PC-3 (cell line): ENCODE measurements around the gene PTPN18. TPM values are rescaled to one million over a fixed set of nuclear protein-coding genes. Genes with fewer than 3 reads are reported as not detected.

Source experiments
- ATAC-seq: fragments of 200-7000 bp; cut with Tn5 transposase; 2 replicates; pipeline ENCODE4 v1.9.1; 2020; ENCODE audit warnings: mild to moderate bottlenecking, moderate library complexity
- BruUV-seq: library from RNA; stranded (reverse); fragments of 400-500 nt; replicated peaks from 2 replicates; lab custom pipeline; 2021; lab: Mats Ljungman, UMichigan
- CTCF ChIA-PET: fragments of 300-600 bp; sonication (Branson Sonifier 250); formaldehyde crosslinking; loops from one replicate; lab custom pipeline; 2022; ENCODE audit warnings: antibody characterized with exemption; lab: Charles Lee
- POLR2A ChIA-PET: fragments of 300-600 bp; sonication (Branson Sonifier 250); formaldehyde crosslinking; loops from one replicate; lab custom pipeline; 2022; ENCODE audit warnings: antibody characterized with exemption; ENCODE audit not compliant: unreplicated experiment; lab: Charles Lee
- DNase-seq: peaks from one replicate; pipeline ENCODE4 v3.0.0-alpha.2; 2015
- H2AFZ ChIP-seq: fragments of 300-600 bp; sonication (generic); 2 replicates; pipeline ENCODE4 v1.6.0; 2016; ENCODE audit warnings: antibody characterized with exemption, low read length
- H3F3A ChIP-seq: fragments of 300-600 bp; sonication (generic); one replicate; pipeline ENCODE4 v1.6.0; 2017; ENCODE audit warnings: antibody characterized with exemption, low read length, control low read depth, mild to moderate bottlenecking; ENCODE audit not compliant: unreplicated experiment
- H3K27ac ChIP-seq: fragments of 300-600 bp; sonication (generic); 2 replicates; pipeline ENCODE4 v1.5.1; 2016; ENCODE audit warnings: mild to moderate bottlenecking, low read length
- H3K27me3 ChIP-seq: fragments of 300-600 bp; sonication (generic); 2 replicates; pipeline ENCODE4 v1.6.1; 2016; ENCODE audit warnings: low read length, mixed read lengths
- H3K36me3 ChIP-seq: fragments of 300-600 bp; sonication (generic); 2 replicates; pipeline ENCODE4 v1.6.1; 2016; ENCODE audit warnings: low read depth, mixed run types, low read length, mixed read lengths
- H3K4me1 ChIP-seq: fragments of 300-600 bp; sonication (generic); 2 replicates; pipeline ENCODE4 v1.5.1; 2016; ENCODE audit warnings: low read length; ENCODE audit not compliant: insufficient read depth
- H3K4me2 ChIP-seq: fragments of 300-600 bp; sonication (generic); 2 replicates; pipeline ENCODE4 v1.6.0; 2016; ENCODE audit warnings: low read length
- H3K4me3 ChIP-seq: fragments of 300-600 bp; sonication (generic); 2 replicates; pipeline ENCODE4 v1.5.1; 2016; ENCODE audit warnings: mild to moderate bottlenecking, low read length, mixed read lengths
- H3K79me2 ChIP-seq: fragments of 300-600 bp; sonication (generic); 2 replicates; pipeline ENCODE4 v1.6.1; 2017; ENCODE audit warnings: low read length, mixed read lengths
- H3K9ac ChIP-seq: fragments of 300-600 bp; sonication (generic); 2 replicates; pipeline ENCODE4 v1.6.0; 2016; ENCODE audit warnings: mild to moderate bottlenecking, low read length
- H3K9me2 ChIP-seq: fragments of 300-600 bp; sonication (generic); replicated peaks from 2 replicates; pipeline ENCODE4 v1.6.1; 2016; ENCODE audit warnings: mixed run types, low read length, mixed read lengths
- H3K9me3 ChIP-seq: fragments of 300-600 bp; sonication (generic); 2 replicates; pipeline ENCODE4 v1.6.1; 2016; ENCODE audit warnings: low read length, mixed read lengths
- H4K20me1 ChIP-seq: fragments of 300-600 bp; sonication (generic); 2 replicates; pipeline ENCODE4 v1.6.1; 2016; ENCODE audit warnings: low read length, mixed read lengths
- CTCF ChIP-seq: fragments of 300-600 bp; sonication (generic); conservative IDR thresholded peaks from 2 replicates; pipeline ENCODE4 v1.5.1; 2017; ENCODE audit warnings: antibody characterized with exemption, low read depth, mild to moderate bottlenecking, low read length
- EZH2 ChIP-seq: fragments of 300-600 bp; sonication (generic); IDR thresholded peaks from one replicate; pipeline ENCODE4 v1.6.1; 2017; ENCODE audit warnings: antibody characterized with exemption, mild to moderate bottlenecking, low read length; ENCODE audit not compliant: unreplicated experiment
- EZH2phosphoT487 ChIP-seq: fragments of 300-600 bp; sonication (generic); IDR thresholded peaks from 2 replicates; pipeline ENCODE4 v1.6.1; 2018; ENCODE audit warnings: mild to moderate bottlenecking, antibody characterized with exemption, low read length, borderline replicate concordance
- intact Hi-C: fragments of 100-400 bp; cut with micrococcal nuclease; formaldehyde crosslinking; loops from 2 replicates; pipeline ENCODE4 v1.9.0; 2023
- total RNA-seq: library from RNA; depleted of rRNA; stranded (reverse); fragments of >200 nt; gene quantifications from 2 replicates; pipeline ENCODE4 v1.2.3, GENCODE V29; 2014

PTPN18 gene
- total RNA-seq, 1 experiment from 2014 or later = 27.1 TPM

- Histone ChIP-seq H3K27ac (no peak overlapping the region), H3F3A (no peaks in the 10 kb centered on the region), H4K20me1 (no peaks in the 10 kb centered on the region), H3K9me2 (no peaks in the 10 kb centered on the region), H3K4me1 (no peaks in the 10 kb centered on the region), H3K36me3 (no peaks in the 10 kb centered on the region), H3K4me2 (no peak overlapping the region), H3K27me3 (no peaks in the 10 kb centered on the region), H3K4me3 (no peak overlapping the region), H2AFZ (no peak overlapping the region), H3K79me2 (no peaks in the 10 kb centered on the region), H3K9ac (no peak overlapping the region), H3K9me3 (no peaks in the 10 kb centered on the region)
- no peak for TF ChIP-seq CTCF
- TF ChIP-seq EZH2phosphoT487 = no peak
- TF ChIP-seq EZH2 = no peak
- DNase-seq = no peak
- ChIA-PET CTCF (no interaction called here), POLR2A (no interaction called here)
- intact Hi-C loops = no loop called here
- ATAC-seq = no peak
- no TSS peak for BruUV-seq
These were observed 18.0 kb downstream of the PTPN18 start for GRCh38 chr2:130373808-130374365.

GRCh38 chr2:130374587-130375290 lies 18.9 kb downstream of the PTPN18 start:
- no peak overlapping the region for H3K27ac ChIP-seq
- no peaks in the 10 kb centered on the region for H3K4me1 ChIP-seq
- no peak overlapping the region for H3K9ac ChIP-seq
- H3K9me2 ChIP-seq = no peaks in the 10 kb centered on the region
- H4K20me1 ChIP-seq = no peaks in the 10 kb centered on the region
- DNase-seq = no peak
- no peaks in the 10 kb centered on the region for H3K36me3 ChIP-seq
- no peak overlapping the region for H3K4me2 ChIP-seq
- ChIA-PET CTCF (no interaction called here), POLR2A (no interaction called here)
- ATAC-seq = peak; percentile 45; the same call in 1 of the 2 replicates
- no peaks in the 10 kb centered on the region for H3K9me3 ChIP-seq
- H3F3A ChIP-seq = no peaks in the 10 kb centered on the region
- intact Hi-C loops = no loop called here
- no peaks in the 10 kb centered on the region for H3K79me2 ChIP-seq
- TF ChIP-seq CTCF (no peak), EZH2 (no peak)
- no peak overlapping the region for H2AFZ ChIP-seq
- H3K27me3 ChIP-seq = peaks cover under 1% of the 10 kb centered on the region; the same call in 1 of the 2 replicates
- H3K4me3 ChIP-seq = no peak overlapping the region
- no TSS peak for BruUV-seq
